NCI-H82 (cell line): Measurements from ENCODE around the gene TMEM204.

Experiments
- DNase-seq: peaks from one replicate; lab custom pipeline; 2025; lab: John Stamatoyannopoulos, UW

Gene TMEM204

DNA sequence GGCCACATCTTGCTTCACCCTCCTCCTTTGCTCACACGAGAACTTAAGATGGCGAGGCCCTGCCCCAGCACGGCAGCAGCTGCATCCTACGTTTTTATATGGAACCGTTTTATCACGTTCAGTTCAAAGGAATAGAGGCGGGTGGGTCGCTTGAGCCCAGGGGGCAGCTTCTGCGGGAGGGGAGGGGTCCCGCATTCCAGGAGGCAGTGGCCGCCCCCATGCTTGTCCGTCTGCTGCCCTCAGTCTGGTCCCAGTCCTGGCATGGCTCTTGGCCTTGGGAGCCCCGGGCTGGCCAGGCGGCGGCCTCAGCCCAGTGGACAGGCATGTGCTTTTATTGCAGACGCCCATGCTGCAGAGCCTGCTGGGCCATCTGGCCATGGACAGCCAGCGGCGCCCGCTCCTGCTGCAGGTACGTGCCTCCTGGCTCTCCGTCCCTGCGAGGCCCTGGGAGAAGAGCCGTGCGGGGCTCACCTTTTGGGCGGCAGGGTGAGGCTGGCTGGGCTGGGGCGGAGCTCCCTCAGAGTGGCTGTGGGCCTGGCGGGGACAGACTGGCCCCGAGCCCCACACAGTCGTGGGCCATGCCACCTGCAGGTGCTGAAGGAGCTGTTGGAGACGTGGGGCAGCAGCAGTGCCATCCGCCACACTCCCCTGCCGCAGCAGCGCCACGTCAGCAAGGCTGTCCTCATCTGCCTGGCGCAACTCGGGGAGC lies 33.6 kb upstream of the TMEM204 start:
- DNase-seq: no peak

DNA sequence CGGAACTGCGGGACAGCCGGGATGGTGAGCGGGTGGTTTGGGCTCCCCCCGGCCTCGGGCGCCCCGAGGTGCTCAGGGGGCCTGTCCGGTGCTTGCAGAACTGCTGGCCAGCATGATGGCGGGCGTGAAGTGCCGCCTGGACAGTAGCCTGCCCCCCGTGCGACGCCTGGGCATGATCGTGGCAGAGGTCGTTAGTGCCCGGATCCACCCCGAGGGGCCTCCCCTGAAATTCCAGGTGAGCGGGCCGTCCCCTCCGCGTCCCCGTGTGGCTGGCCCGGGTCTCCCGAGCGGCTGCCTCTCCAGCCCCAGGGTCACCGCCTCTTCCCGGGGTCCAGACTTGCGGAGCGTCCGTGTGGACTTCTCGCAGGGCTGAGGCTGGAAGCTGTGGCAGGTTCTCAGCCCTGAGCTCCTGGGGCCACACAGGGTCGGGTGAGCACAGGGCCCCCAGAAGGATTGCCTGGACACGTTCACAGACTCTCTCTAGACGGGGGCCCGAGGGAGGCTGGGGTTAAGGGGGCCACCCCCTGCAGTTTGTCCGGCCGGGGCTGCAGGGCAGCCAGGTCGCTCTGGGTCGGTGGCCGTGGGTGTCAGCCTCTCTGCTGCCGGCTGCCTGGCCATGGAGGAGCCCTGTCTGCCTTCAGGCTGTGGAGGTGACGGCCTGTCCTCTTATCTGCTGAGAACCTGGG lies 32.9 kb upstream of the TMEM204 start:
- no peak for DNase-seq

DNA sequence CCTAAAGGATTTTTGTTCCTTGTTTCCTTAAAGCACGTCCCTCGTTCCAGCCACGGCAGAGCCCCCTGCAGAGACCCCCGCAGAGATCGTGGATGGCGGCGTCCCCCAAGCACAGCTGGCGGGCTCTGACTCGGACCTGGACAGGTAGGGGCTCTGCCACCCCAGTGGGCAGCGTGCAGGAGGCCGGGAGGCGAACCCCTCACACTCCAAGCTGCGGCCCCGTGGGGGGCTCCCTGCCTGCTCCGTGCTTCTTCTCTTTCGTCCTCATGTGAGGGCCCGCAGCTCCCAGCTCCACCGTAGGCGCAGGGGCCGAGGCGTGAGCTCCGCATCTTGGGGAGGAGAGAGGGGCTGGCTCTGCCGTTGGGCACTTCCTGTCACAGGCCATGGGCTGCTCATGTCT lies 31.8 kb upstream of the TMEM204 start:
- DNase-seq: no peak

DNA sequence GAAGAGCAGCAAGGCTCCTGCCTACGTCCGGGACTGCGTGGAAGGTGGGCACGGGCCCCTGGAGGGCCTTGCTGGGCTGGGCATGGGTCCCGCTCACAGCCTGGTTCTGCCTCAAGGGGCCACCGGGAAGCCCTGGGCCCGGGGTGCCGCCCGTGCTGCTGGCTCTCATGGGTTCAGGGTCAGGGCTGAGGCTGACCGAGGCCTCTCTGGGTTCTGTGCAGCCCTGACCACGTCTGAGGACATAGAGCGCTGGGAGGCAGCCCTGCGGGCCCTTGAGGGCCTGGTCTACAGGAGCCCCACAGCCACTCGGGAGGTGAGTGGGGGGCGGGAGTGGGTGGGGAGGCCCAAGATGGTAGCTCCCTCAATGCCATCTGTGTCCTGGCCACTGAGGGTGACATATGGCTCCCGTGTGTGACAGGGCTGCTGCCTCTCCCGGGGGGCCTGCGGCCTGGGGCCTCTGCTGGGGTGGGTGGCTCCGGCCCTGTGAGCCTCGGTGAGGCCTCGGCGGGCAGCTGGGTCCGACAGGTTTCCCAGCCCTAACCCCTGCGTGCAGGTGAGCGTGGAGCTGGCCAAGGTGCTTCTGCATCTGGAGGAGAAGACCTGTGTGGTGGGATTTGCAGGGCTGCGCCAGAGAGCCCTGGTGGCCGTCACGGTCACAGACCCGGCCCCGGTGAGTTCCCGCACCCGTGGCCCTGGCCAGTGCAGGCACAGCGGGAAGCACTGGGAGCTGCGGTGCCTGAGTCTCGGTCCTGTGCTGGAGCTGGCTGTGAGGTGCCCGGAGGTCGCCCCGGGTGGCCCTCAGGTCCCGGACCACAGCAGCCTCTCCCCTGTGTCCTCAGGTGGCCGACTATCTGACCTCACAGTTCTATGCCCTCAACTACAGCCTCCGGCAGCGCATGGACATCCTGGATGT lies 31.1 kb upstream of the TMEM204 start:
- DNase-seq: no peak

DNA sequence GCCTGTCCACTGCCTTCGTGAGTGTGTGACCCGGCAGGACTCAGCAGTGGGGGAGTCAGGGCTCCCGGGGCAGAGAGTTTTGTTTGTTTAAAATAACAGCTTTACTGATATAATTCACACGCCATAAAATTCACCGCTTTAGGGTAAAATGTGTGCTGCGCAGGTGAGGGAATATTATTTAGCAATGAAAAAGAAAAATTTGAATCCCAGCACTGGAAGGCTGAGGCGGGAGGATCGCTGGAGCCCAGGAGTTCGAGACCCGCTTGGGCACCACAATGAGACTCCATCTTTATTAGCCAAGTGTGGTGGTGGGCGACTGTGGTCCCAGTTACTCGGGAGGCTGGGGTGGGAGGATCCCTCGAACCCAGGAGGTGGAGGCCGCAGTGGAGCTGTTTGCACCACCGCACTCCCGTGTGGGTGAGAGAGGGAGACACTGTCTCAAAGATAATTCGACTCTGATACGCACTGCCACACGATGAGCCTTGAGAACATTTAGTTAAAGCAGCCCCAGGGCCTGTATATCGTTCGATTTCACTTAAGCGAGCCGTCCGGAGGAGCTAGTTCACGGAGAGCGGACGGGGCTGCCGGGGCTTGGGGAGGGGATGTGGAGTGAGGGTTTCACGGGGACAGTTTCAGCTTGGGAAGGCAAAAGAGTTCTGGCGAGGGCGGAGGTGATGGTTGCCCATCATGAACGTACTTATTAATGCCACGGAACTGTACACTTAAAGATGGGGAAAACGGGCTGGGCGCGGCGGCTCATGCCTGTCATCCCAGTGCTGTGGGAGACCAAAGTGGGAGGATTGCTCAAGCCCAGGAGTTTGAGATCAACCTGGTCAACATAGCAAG lies 30.1 kb upstream of the TMEM204 start:
- DNase-seq: no peak

DNA sequence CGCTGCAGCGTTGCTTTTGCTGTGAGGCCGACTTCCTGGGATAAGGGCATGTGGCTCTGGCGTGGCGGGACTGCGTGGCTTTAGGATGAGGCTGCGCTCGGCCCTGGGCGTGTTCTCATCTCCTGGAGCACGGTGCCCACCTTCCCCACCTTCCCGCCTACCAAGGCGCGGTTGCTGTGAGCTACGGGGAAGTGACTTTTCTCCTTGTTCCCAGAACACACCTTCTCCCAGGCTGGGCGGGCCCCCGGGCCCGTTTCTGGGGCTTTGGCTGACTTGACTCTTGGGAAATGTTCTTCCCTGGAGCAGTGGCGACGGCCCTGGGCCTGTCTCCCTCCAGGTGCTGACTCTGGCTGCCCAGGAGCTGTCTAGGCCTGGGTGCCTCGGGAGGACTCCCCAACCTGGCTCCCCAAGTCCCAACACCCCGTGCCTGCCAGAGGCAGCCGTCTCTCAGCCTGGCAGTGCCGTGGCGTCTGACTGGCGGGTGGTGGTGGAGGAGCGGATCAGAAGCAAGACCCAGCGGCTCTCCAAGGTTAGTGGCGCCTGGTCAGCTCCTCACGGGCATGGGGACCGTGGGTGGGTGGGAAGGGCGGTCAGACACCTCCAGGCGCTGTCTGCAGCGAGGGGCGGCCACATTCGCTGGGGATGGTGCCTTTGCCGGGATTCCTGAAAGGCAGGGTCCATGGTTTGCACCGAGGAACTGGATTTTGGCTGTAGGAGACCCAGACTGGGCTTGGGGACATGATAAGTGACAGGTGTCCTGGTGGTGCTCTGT lies 28.2 kb upstream of the TMEM204 start:
- DNase-seq: no peak

DNA sequence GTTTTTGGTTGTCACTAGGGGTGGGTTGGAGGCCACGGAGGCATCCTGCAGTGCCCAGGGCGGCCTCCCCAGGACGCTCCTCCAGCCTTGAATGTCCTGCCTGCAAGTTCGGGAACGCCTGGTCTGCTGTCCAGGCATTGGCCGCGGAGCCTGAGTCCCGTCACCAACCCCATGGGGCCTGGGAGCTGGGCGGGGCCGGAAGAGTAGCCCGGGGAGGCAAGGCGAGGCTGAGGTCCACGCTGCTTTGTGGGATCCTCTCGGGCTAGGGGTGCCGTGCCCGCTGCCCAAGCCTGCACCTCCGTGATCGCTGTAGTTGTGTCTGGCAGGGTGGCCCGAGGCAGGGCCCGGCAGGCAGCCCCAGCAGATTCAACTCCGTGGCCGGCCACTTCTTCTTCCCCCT lies 27.6 kb upstream of the TMEM204 start:
- no peak for DNase-seq

DNA sequence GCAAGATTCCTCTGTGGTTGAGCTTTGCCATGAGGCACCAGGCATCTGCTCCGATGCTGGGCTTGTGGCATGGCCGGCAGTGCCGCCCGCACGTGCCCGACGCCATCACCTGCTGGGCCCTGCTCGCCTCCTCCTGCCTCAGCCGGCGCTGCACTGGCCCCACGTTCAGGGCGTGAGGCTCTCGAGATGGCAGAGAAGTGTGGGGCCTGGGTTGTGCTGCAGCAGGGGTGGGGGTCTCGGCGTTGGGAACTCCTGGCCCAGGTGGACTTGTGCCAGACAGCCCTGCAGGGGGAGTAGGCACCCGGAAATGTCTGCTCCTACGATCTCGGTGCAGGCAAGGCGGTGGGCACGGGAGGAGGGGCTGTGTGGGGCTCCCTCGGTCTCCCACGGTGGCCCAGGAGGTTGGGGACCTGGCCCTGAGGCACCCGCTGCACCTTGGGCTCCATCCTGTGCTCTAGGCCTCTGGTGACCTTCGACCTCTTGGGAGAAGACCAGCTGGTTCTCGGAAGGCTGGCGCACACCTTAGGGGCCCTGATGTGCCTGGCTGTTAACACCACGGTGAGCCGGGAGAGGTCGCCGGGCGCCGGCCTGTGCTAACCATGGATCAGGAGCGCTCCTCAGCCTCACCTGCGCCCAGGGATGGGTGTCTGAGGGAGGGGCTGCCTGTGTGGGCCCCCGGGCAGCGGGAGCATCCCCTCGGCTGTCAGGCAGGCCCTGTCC lies 26.8 kb upstream of the TMEM204 start:
- DNase-seq: no peak

DNA sequence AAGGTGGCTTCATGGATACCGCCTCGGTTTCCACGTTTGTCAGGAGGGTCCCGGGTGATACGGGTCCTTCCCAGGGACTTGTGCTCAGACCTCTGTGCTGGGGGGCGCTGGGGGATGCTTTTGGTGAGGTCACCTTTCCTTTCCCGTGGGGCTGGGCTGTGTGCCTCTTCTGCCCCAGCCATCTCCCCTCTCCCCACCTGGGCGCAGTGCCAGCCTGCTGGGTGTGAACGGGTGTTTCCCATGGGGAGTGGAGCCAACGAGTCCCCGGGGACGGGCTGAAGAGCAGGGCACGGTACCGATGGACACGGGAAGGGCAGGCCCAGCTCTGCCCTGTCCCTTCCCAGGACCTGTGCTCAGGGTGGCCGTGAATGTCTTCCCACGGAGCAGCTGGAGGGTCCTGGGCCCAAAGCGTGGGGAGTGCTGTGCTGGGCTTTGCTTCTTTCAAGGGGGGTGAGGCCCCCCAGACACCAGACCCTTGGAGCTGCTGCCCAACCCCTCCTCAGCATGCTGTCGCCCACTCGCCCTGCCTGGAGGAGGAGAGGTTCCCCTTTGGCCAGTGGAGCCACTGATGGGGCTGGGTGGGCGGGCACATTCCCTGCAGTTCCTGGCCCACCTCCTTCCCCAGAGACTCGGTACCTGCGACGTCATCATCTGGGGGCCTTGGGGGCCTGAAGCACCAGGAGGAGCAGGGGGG lies 24.8 kb upstream of the TMEM204 start:
- no peak for DNase-seq

DNA sequence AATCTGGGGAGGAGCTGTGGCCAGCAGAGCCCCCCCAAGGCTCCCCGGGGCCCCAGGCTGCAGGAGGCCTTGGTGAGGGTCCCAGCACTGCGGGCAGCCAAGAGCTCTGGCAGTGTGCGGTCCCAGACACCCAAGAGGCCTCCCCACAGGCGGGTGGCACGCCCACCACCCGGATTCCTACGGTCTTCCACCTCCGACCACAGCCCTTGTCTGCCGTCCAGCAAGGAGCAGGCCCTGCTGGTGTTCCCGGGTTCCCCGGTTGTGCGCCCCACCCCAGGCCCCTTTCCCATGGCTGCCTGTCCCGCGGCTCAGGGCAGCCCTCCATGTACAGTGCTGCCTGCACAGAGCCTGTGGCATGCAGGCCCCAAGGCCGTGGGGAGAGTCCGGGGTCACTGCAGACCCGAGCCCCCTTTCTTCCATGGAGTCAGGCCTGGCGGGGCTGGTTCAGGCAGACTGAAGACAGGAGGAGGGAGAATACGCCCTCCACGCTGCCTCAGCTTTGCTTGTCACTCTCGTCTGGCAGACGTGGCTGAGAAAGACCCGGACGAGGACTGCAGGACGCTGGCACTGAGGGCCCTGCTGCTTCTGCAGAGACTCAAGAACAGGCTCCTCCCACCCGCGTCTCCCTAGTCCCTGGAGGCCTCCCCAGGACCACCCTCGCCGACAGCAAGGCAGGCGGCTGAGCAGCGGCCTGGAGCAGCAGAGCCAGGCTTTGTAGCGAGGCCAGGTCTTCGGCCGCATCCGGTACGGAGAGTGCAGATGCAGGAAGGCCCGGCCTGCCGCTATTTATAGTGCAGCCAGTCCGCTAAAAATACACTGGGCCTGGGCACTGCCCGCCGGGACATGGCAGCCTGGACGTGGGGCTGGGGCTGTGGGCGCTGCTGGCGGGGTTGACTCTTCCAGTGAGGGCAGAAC lies 23.9 kb upstream of the TMEM204 start:
- peak; percentile 33 for DNase-seq

DNA sequence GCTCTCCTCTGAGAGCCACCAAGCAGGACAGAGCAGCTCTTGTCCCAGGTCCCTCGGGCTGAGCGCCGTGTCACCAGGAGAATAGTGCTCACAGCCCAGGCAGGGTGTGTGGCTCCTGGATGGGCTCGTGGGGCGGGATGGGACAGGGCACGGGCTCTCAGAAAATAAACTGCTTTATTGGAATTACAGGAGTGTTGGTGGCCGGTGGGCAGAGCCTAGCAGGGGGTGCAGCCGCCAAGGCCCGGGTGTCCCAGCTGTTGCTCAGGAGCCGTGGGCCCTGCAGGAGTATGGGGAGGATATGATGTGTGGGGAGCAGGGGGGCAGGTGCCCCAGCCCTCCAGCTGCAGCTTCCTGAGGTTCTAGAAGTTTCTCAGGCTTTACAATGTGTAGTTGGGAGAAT lies 23.2 kb upstream of the TMEM204 start:
- no peak for DNase-seq

DNA sequence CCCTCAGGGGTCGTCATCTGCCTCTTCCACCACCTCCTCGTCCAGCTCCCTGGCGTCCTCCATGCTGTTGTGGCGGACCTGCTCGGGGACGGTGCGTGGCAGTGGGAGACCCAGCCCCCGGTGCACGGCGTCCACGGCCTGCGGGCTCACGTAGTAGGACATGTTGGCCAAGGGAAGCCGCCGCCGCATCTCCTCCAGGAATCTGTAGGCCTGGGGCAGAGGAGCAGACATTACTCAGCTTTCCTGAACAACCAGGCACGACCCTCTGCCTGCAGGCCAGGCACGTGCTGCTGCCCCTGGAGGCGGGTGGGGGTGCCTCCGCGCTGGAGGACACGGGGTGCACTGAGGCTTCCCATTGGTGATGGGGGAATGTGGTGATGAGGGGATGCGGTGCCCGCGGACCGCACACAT lies 22.5 kb upstream of the TMEM204 start:
- no peak for DNase-seq

DNA sequence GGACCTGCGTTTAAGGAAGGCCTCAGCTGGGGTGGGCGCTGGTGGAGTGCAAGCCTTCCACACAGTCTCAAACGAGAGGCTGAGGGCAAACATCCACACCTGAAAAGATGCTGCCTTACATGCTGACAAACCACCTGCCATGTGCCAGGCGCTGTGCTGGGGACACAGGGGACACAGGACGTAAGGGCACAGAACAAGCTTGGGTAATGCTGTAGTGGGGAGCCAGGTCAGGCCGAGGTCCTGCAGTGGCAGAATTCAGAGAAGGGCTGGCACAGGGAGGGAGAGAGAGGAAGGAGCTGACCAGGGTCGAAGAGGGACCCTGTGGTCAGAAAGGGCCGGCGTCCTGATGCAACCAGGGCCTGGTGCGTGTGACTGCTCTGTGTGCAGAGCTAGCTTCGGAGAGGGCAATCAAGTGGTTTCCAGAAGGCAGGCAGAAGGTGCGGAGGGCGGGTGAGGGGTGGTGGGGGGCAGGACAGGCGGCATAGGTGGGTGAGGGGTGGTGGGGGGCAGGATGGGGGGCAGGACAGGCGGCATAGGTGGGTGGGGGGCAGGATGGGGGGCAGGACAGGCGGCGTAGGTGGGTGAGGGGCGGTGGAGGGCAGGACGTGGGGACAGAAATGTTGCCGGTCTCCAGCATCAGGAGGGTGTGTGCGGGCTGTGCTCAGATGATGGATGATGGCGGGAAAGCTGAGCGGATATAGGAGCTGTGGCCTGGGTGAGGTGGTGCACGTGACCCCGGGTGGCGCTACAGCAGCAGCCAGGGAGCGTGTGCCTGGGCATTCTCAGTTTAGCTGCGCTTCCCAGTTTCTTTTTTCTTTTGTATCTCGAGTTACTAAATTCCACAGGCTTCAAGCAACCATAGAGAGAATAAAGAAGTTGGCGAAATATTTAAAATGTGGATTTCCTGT lies 21.6 kb upstream of the TMEM204 start:
- peak; percentile 33 for DNase-seq

DNA sequence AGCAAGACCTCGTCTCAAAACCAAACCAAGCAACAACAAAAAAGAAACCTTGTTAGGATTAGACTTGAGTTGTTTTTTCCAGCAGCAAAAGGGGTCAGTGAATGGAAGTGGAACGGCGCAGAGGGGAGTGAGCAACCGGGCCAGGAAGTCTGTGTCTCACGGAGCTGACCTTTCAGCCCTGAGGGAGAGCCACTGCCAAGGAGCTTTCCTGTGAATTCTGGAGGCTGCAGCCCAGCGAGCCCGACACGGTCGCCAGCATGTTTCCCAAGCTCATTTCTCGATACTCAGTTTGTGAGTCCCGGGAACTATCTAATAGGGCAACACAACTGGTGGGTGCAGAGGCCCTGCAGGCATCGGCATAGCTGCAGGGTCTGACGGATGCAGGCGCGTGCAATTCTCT lies 20.7 kb upstream of the TMEM204 start:
- DNase-seq: no peak

DNA sequence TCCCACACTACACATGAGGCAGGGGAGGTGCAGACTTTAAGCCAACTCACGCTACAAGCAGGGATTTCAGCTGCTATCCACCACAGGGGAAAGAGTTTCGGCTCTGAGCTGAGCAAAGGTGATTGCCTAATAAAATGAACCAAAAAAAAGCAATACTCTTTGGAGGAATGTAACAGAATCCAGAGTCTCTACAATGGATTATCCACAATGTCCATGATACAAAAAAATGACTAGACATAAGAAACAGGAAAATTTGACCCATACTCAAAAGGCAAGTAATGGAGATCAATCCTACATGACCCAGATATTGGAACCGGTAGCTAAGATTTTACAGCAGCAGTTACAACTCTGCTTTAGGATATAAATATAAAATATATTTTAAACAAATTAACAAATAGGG lies 19.0 kb upstream of the TMEM204 start:
- DNase-seq: no peak

DNA sequence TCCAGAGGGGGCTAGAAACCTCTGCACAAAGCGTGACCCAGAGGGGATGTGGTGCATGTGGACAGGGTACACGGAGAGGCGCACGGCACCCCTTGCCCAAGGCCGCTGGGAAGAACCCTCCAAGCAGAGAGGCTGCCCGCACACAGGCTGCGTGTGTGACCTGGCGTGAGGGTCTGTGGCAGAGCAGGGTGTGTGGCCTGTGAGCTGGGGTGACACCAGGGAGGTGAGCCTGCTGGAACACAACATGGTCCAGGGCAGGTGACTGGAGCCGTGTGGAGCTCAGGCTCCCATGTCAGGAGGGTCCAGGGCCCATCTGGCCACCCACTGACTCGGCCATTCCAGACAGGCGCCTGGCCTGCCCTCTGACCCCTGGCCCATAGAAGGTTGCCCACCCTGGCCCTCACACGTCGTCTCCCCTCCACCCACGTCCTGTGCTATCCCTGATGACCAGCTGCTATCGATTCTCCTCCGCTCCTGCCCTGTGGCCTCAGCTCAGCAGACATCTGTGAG lies 14.8 kb upstream of the TMEM204 start:
- DNase-seq: no peak

DNA sequence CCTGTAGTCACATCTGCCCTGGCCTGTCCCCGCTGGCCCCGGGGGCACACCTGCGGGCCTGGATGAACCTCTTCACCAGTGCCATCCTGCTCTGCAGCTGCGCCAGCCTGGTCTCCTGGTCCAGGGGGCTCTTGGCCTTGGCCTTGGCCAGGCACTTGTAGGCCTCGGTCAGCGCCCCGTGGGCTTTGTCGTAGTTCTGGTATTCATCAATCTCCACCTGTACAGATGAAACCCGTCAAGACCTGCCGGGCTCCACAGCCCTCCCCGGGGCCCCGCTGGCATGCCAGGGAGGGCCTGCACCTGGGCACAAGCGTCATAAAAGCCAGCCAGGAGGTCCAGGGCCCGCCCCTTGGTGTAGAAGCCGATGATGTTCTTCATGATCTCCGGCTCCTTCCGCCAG lies 13.6 kb upstream of the TMEM204 start:
- no peak for DNase-seq
